Measurements from ENCODE around the gene BROX.

- TF ChIP-seq LEF1 (IDR thresholded peaks at IDR 0.05; ENCODE audit: borderline replicate concordance) = no peak
- no peak for TF ChIP-seq L3MBTL2 (conservative IDR thresholded peaks at IDR 0.05)
- no peak for TF ChIP-seq ELF4 (IDR thresholded peaks at IDR 0.05)
- no peak for TF ChIP-seq FOXA1 (IDR thresholded peaks at IDR 0.05)
- no peak for TF ChIP-seq SUZ12 (IDR thresholded peaks at IDR 0.05)
- TF ChIP-seq ZNF384 (IDR thresholded peaks at IDR 0.05) = no peak
- no peak for TF ChIP-seq SP1 (IDR thresholded peaks at IDR 0.05)
- TF ChIP-seq, protein P1, sequence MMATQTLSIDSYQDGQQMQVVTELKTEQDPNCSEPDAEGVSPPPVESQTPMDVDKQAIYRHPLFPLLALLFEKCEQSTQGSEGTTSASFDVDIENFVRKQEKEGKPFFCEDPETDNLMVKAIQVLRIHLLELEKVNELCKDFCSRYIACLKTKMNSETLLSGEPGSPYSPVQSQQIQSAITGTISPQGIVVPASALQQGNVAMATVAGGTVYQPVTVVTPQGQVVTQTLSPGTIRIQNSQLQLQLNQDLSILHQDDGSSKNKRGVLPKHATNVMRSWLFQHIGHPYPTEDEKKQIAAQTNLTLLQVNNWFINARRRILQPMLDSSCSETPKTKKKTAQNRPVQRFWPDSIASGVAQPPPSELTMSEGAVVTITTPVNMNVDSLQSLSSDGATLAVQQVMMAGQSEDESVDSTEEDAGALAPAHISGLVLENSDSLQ (IDR thresholded peaks at IDR 0.05) = no peak
- no peak for TF ChIP-seq ARNT (IDR thresholded peaks at IDR 0.05)
- no peak for TF ChIP-seq HDGF (IDR thresholded peaks at IDR 0.05; ENCODE audit: borderline replicate concordance)
- no peak for TF ChIP-seq BHLHE40 (IDR thresholded peaks at IDR 0.05; ENCODE audit: borderline replicate concordance)
- TF ChIP-seq CTBP1 (IDR thresholded peaks at IDR 0.05; ENCODE audit: borderline replicate concordance) = no peak
Observed at GRCh38 chr1:222739929-222740328, 27.6 kb downstream of the BROX start.
